BE2C (cell line): ENCODE measurements around the gene ALAD.

ENCODE experiments used
- DNase-seq: peaks from one replicate; pipeline ENCODE4 v3.0.0-alpha.2; 2020
- H3K27me3 ChIP-seq: fragments of 250-450 bp; sonication (Bioruptor Pico); 2 replicates; pipeline ENCODE4 v1.5.1; 2020; ENCODE audit warnings: mild to moderate bottlenecking
- H3K36me3 ChIP-seq: fragments of 250-450 bp; sonication (Bioruptor Pico); 2 replicates; pipeline ENCODE4 v1.5.1; 2020; ENCODE audit warnings: mild to moderate bottlenecking
- H3K4me1 ChIP-seq: fragments of 250-450 bp; sonication (Bioruptor Pico); 2 replicates; pipeline ENCODE4 v1.5.1; 2020
- H3K4me3 ChIP-seq: 2 replicates; pipeline ENCODE4 v1.5.1; 2011; ENCODE audit warnings: low read depth, low read length
- H3K9me3 ChIP-seq: fragments of 250-450 bp; sonication (Bioruptor Pico); 2 replicates; pipeline ENCODE4 v1.5.1; 2020
- TF ChIP-seq, protein P1 (sequence below): IDR thresholded peaks from 2 replicates; pipeline ENCODE4 v1.5.1; 2012; ENCODE audit warnings: mild to moderate bottlenecking, low read depth, low read length

ALAD gene

DNA sequence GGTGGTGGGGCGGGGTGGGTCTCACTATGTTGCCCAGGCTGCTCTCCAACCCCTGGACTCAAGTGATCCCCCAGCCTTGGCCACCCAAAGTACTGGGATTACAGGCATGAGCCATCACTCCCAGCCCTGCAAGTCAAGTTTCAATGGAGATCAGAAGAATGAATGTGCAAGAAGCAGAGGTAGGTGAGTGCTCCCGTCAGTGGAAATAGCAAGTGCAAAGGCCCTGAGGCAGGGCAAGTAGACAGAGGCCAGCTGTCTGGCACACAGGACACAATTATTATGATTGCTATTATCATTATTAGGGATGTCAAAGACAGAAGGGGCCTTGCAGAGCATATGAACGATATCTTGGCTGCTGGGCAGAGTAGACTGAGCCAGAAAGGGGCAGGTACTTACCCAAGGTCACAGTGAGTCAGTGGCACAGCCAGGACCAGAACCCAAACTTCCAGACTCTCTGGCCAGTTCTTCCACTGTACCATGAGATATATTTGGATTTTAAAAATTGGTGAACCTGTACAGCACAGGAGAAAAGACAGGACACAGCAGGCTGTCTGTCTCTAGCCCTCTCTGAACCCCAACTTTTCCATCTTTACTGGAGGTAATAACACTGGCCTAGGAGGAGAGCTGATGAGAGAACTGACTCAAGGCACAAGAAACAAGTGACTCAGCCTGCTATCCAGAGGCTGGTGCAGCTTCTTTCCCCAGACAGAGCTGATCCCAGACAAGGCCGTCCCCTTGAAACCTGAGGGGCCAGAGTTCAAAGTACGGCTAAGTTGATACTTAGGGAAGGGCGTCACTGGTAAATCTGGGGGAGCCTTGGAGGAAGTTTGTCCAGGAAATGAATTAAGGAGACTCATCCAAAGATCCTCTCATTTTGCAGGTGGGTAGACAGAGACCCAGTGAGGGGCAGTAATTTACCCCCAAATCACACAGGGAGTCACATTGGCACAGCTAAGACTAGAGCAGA, 25.7 kb downstream of the ALAD start:
- Histone ChIP-seq H3K36me3 (no peaks in the 10 kb centered on the region), H3K27me3 (no peaks in the 10 kb centered on the region), H3K4me1 (no peaks in the 10 kb centered on the region), H3K9me3 (no peaks in the 10 kb centered on the region), H3K4me3 (no peak overlapping the region)
- DNase-seq: no peak
- TF ChIP-seq, protein P1, sequence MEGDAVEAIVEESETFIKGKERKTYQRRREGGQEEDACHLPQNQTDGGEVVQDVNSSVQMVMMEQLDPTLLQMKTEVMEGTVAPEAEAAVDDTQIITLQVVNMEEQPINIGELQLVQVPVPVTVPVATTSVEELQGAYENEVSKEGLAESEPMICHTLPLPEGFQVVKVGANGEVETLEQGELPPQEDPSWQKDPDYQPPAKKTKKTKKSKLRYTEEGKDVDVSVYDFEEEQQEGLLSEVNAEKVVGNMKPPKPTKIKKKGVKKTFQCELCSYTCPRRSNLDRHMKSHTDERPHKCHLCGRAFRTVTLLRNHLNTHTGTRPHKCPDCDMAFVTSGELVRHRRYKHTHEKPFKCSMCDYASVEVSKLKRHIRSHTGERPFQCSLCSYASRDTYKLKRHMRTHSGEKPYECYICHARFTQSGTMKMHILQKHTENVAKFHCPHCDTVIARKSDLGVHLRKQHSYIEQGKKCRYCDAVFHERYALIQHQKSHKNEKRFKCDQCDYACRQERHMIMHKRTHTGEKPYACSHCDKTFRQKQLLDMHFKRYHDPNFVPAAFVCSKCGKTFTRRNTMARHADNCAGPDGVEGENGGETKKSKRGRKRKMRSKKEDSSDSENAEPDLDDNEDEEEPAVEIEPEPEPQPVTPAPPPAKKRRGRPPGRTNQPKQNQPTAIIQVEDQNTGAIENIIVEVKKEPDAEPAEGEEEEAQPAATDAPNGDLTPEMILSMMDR: no peak

DNA sequence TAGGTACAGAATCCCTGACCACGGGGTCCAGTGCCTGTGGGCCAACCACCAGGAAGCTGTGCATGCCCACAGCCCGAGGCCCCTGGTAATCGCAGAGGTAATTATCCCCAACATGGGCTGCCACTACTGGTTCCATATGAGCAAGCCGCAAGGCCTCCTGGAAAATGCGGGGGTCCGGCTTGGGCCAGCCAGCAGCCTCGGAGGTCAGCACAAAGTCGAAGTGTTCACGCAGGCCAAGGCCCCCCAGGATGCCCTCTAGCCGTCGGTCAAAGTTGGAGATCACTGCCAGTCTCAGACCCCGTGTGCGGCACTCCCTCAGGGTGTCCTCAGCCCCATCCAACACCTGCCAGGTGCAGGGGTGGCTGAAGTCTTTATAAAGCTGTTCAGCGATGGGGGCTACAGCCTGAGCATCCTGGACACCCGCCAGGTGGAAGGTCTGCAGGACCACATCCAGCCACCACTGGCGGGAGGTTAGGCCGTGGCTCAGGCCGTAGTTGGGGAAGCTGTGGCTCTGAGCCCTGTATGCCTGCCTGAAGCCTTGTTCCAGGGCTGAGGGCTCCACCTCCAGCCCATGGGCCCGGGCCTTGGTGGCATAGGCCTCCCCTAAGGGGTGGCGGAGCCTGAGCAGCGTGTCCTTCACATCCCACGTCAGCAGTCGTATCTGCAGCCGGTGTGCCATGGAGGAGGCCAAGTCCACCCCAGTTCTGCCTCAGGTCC, 27.2 kb downstream of the ALAD start:
- no peak overlapping the region for H3K4me3 ChIP-seq
- H3K9me3 ChIP-seq: no peaks in the 10 kb centered on the region
- no peaks in the 10 kb centered on the region for H3K36me3 ChIP-seq
- DNase-seq: no peak
- H3K4me1 ChIP-seq: no peaks in the 10 kb centered on the region
- TF ChIP-seq, protein P1: no peak
- H3K27me3 ChIP-seq: no peaks in the 10 kb centered on the region

- Histone ChIP-seq H3K9me3 (no peaks in the 10 kb centered on the region), H3K4me3 (no peak overlapping the region), H3K27me3 (no peaks in the 10 kb centered on the region), H3K36me3 (no peaks in the 10 kb centered on the region), H3K4me1 (no peaks in the 10 kb centered on the region)
- DNase-seq: no peak
- TF ChIP-seq, protein P1: no peak
These were observed 27.8 kb downstream of the ALAD start for GRCh38 chr9:113373256-113373655.

DNA sequence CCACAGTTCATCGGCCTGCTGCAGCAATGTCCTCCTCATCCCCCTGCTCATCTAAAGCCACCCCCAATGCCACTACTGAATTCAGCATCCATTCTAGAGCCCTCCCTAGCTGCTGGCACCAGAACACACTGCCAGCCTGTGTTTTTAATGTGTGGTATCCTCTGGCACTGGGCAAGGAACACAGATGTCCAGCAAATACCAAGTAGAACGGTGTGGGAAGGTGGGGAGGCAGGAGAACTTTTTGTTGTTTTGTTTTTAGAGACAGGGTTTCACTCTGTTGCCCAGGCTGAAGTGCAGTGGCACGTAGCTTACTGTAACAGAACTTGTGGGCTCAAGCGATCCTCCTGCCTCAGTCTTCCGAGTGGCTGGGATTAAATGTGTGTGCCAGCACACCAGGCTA, 29.0 kb downstream of the ALAD start:
- no peak for DNase-seq
- no peak overlapping the region for H3K4me3 ChIP-seq
- H3K9me3 ChIP-seq: no peaks in the 10 kb centered on the region
- no peaks in the 10 kb centered on the region for H3K36me3 ChIP-seq
- no peaks in the 10 kb centered on the region for H3K27me3 ChIP-seq
- TF ChIP-seq, protein P1: no peak
- H3K4me1 ChIP-seq: no peaks in the 10 kb centered on the region

GRCh38 chr9:113370806-113371325, 30.2 kb downstream of the ALAD start:
- H3K36me3 ChIP-seq: no peaks in the 10 kb centered on the region
- H3K4me1 ChIP-seq: no peaks in the 10 kb centered on the region
- no peaks in the 10 kb centered on the region for H3K9me3 ChIP-seq
- H3K4me3 ChIP-seq: no peak overlapping the region
- no peaks in the 10 kb centered on the region for H3K27me3 ChIP-seq
- DNase-seq: no peak
- TF ChIP-seq, protein P1: no peak

DNA sequence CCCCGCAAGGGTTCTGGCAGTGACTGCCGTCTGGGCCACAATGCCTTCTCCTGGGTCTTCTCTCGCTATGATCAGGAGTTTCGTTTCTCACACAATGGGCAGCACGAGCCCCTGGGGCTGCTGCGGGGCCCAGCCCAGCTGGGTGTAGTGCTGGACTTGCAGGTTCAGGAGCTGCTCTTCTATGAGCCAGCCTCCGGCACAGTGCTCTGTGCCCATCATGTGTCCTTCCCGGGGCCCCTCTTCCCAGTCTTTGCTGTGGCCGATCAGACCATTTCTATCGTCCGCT, 31.3 kb downstream of the ALAD start:
- H3K4me1 ChIP-seq: peaks cover 4% of the 10 kb centered on the region
- H3K27me3 ChIP-seq: no peaks in the 10 kb centered on the region
- no peak overlapping the region for H3K4me3 ChIP-seq
- no peaks in the 10 kb centered on the region for H3K9me3 ChIP-seq
- DNase-seq: no peak
- TF ChIP-seq, protein P1: no peak
- no peaks in the 10 kb centered on the region for H3K36me3 ChIP-seq
